GM21717 (cell line): ENCODE measurements around the gene RPP30.

Experiments
- ATAC-seq: cut with Tn5 transposase; IDR thresholded peaks from one replicate; pipeline ENCODE4 v1.9.1; 2021; ENCODE audit warnings: mild to moderate bottlenecking, moderate library complexity; ENCODE audit not compliant: unreplicated experiment

RPP30 gene

DNA sequence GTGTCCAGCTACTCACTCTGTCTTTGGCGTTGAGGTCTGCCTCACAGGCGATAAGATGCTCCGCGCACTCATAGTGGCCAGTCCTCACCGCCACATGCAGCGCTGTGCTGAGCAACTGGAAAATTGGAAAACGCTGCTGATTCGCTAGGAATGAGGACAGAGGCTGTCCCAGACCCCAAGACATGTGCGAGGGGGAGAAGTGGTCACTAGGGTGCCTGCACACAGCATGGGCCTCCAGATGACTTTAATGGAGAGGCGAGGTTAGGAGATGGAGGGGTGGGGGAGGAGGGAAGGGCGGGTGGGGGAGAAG, 43.9 kb downstream of the RPP30 start:
- no peak for ATAC-seq

GRCh38 chr10:90916392-90917237, 44.8 kb downstream of the RPP30 start:
- no peak for ATAC-seq

GRCh38 chr10:90917238-90917967, 45.6 kb downstream of the RPP30 start:
- ATAC-seq, result no peak

DNA sequence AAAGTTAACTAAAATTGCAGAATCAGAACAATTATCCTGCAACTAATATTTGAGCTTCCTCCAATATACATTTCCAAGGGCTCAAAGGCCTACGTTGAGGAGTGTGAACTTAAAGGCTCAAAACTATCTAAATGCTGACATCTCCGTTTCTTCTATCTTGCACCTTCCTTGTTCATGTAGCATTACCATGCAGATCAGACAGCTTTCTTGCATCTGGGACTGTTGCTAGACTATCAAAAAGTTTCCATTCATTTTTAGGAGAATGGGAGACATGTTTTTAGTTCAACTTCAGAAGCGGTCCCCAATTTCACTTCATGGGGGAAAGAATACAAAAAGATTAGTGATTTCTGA, 46.2 kb downstream of the RPP30 start:
- ATAC-seq, result no peak

GRCh38 chr10:90919683-90920574, 48.2 kb downstream of the RPP30 start:
- no peak for ATAC-seq

- no peak for ATAC-seq
Measured at GRCh38 chr10:90920986-90921666, 49.4 kb downstream of the RPP30 start, which contains the start of gene ANKRD1. Gene ANKRD1 (minus strand): TSS chr10:90921087. CDS start chr10:90921027, 60 bp downstream.

DNA sequence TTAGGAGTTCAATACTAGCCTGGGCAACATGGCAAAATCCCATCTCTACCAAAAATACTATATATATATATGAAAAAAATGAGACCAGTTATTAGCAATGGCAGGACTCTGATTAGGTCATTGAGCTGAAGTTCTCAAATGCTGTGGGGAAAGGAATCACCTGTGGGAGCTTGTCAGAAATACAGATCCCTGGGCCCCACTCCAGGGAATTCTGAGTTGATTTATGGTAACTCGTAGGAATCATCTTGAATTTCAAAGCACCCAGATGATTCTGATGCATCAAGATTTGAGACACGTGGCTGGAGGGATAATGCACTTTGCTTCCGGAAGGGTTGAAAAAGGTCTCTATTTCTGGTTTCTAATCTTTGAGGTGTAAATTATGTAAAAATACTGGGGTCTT, 50.1 kb downstream of the RPP30 start:
- no peak for ATAC-seq

DNA sequence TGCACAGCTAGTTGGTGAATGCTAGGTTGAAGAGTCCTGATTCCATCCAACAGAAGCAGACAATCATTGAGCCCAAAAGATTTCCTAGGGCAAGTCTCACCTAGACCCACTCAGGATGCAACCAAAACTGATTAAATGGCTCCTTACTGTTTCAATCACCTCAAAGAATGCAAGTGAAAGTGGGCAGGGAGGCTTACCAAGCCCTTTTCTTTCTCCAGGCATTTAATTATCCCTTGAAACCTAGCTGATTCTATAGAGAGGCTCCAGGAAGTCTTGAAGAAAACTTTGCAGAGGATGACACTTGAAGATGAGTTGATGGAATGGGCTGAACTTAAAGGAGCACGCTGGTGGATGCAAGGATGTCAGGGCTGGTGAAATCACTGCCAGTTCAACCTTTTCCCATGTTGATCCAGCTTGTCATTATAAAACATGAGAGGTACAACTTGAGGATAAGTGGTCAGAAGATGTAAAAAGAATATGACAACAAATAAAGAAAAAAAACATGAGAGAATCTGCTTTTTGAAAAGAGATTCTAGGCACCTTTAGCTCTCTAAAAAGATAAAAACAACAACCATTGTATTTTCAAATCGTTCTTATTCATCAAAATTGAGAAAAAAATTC, 51.4 kb downstream of the RPP30 start:
- no peak for ATAC-seq

DNA sequence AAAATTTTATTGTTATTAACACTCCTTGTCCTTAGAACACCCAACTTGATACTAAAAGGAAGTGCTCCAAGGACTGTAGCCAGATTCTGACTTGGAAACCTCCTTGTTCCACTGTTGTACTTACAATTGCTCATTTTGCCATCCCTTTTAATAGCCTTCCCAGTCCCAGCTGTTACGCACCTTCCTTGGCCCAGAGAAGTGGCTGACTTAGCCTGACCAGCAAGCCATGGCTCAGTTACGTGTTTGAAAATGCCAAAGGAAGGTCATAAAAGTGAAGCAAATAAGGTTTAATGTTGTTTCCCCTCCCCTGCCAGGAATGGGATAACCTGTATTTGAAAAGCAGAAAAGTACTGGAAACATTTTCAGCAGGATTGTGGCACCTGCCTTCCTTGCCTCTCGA, 52.8 kb downstream of the RPP30 start:
- ATAC-seq, result no peak

- ATAC-seq, result no peak
Measured at GRCh38 chr10:90925079-90926029, 53.6 kb downstream of the RPP30 start.

DNA sequence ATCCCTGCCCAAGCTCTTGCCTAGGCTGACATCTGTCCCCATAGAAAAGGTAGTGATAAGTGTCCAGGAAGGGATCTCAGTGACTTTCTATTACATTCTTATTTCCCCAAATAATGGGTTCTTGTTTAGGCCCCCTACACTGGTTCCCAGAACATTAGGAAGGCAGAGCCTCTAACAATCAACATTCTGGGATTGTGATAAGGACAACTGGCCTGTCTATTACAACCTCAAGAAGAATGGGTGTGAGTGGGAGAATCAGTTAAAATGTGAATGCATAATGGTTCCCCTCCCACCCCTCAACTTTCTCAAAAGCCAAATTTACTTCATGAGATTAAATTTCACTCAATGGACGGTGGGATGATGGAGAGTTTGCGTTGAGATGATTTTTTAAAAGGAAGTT, 55.5 kb downstream of the RPP30 start:
- ATAC-seq, result no peak

- ATAC-seq, result no peak
Measured at GRCh38 chr10:90929179-90929578, 57.4 kb downstream of the RPP30 start.

GRCh38 chr10:90930070-90930837, 58.5 kb downstream of the RPP30 start:
- ATAC-seq, result no peak

GRCh38 chr10:90930971-90931871, 59.4 kb downstream of the RPP30 start:
- ATAC-seq, result no peak

GRCh38 chr10:90935581-90936275, 64.0 kb downstream of the RPP30 start:
- no peak for ATAC-seq

DNA sequence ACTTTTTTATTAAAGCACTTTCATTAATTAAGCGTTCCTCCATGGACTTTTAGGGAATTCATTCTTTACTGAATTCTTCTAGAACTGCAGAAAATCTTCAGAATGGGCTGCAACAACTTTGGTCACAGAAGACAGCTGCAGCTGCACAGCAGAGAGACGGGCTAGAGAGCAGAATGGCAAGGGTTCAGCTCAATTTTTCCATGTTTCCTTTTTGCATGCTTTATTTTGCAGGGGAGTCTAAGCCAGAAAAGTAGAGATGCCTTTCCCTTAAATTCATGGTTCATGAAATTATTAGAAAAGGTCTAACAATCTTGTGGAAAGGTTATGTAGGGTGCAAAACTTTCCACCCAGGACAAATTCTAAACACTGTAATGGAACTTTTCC, 64.5 kb downstream of the RPP30 start:
- ATAC-seq, result no peak

GRCh38 chr10:90937645-90938258, 66.0 kb downstream of the RPP30 start:
- no peak for ATAC-seq
